ENCODE data around the gene COL21A1. TPM values are rescaled to one million over a fixed set of nuclear protein-coding genes. Genes with fewer than 3 reads are reported as not detected.
"Not testable (repeated sequence)": the region's sequence is repeated elsewhere in the genome, so short reads cannot be mapped to it uniquely, and the experiment has no call there.

COL21A1 gene
- polyA plus RNA-seq, 4 donors, result 103 to 220 (median 137) TPM

DNA sequence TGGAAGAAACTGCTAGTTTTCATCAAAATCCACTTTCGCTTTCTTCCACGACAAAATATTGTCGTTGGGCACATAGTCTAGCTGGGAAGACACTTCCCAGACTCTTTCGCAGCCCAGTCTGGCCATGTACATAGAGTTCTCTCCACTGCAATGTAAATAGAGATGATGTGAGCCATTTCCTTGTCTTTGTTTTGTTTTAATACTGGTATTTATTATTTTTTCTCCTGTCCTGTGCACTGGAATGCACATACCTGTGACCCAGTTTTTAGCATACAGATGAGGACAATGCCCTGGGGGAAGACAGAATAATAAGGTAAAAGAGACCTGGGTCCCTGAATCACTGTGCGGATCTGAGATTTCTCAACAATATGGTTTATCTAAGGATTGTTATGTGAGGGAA lies 222.4 kb downstream of the COL21A1 start:
- no peak for DNase-seq (ENCODE audit: low read depth in 4 of 4, low spot score in 3 of 4)

DNA sequence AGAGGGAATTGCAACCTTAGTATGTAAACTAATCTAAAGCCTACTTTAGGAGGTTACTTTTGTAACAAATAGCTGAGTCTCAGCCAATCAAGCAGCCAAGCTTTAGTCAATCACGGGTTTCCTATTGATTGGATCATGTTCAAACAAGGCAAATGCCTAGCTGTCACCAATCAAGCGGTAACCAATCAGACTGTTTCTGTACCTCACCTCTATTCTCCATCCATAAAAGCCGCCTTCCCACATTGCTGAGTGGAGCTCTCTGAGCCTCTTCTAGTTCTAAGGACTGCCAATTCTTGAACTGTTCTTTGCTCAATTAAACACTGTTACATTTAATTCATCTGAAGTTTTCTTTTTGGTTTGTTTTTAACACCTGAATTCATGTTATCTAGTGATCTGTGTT lies 223.6 kb downstream of the COL21A1 start:
- DNase-seq (ENCODE audit: low read depth in 4 of 4, low spot score in 3 of 4), result no peak

DNA sequence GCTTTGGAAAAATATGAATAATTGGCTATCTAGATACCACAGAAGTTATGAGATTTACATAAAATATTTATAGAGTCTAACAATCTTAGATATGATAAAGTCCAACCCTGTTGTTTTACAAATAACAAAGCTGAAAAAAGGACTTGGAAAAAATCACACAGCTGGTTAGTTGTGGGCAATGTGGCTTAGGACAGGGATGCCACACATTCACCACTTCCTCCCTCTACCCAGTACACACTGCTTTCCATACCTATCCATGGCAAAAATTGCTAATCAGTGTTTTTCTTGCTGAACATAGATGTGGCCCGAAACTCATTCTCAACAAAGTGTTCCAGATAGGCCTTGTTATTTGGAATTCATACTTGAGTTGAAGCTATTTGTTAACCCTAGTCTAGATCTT lies 224.7 kb downstream of the COL21A1 start:
- DNase-seq (ENCODE audit: low read depth in 4 of 4, low spot score in 3 of 4), result no peak

DNA sequence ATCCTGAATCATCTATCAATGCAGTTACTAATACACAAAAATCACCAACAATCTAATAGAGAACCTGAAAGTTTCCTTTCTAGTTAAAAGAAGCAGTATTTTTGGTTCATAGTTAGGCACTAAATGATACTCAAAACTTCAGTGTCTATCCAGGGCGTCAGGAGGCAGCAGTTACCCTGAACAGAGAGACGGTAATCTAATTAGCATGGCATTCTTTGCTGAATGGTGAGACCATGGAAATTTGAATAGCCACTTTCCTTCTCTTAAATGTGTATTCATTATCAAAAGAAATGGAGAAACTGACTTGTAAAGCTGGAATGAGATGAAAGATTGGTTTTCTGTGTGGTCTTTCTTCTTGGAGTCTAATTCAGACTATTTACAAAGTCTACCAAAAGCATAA lies 225.4 kb downstream of the COL21A1 start:
- no peak for DNase-seq (ENCODE audit: low read depth in 4 of 4, low spot score in 3 of 4)

DNA sequence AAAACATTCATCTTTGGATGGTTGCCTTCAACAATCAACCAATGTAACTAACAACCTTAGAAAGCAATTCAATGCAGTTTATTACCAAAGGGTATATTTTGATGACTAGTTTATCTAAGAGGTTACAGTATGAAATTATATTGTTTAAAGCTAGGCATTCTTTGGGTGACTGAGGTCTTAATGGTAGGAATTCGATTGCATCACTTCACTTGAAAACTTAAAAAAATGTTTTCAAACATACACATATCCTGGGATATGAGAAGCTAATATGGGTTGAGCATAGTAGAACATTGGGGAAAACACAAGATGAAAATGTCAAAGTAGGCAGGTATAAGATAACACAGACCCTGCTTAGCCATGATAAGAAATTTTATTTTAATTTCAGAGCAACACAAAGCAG lies 227.4 kb downstream of the COL21A1 start:
- no peak for DNase-seq (ENCODE audit: low read depth in 4 of 4, low spot score in 3 of 4)

DNA sequence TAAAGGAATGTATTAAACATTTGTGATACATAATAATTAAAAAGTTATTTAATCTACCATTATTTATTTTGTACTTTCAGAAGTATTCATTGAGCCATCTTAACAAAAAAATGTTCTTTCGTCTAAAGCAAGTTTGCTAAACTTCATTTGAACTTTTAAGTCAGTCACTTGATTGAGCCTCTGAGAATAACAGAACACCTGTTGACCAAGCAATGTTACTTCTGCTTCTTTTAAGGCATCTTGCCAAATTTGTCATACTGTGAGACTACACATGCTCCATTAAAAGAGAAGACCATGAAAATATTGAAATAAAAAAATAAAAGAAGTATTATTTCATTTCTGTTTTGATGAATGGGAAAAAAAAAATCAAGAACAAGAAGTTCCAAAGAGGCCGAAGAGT lies 230.2 kb downstream of the COL21A1 start:
- DNase-seq (ENCODE audit: low read depth in 4 of 4, low spot score in 3 of 4), result no peak

DNA sequence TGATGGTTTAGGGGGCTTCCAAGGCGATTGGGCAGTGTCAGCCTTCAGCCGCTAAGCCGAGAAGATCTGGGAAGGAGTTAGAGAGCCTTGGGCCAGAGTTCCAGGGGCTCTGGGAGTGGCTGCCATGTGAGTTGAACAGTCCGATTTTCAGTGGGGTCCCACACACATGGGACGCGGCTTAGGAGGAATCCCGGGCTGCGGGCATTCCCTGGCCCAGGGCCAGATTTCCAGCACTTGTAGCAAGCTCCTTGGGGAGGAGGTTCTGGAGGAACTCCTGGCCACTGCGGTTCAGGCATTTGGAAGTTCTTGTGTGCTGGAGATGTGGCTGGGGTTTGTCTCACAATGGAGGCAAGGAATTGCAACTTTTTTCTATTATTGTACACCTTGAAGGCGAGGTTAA lies 233.3 kb downstream of the COL21A1 start:
- DNase-seq (ENCODE audit: low read depth in 4 of 4, low spot score in 3 of 4), result not testable (repeated sequence)

DNA sequence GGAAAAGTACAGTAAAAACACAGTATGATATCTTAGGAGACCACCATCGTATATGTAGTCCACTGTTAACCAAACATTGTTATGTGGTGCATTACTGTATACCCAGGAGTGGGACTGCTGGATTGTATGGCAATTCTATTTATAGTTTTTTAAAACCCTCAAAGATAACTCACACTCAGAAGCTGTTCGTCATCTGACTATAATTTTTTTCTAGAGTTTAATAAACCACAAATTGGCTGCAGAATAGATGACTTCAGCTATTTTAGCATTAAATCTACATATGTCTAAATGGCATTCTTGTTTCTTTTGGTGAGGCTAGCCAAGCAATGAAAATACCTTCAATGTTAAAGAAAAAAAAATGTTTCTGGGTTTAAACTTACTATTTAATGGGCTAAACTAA lies 237.7 kb downstream of the COL21A1 start:
- no peak for DNase-seq (ENCODE audit: low read depth in 4 of 4, low spot score in 3 of 4)

All from left renal pelvis (tissue), 4 donors.